K562 (cell line): ENCODE measurements around the gene DMAC2. TPM values are rescaled to one million over a fixed set of nuclear protein-coding genes. Genes with fewer than 3 reads are reported as not detected.

ENCODE experiments used
- ATAC-seq: fragments of 200-7000 bp; cut with Tn5 transposase; 3 replicates; pipeline ENCODE4 v1.9.1; 2020; ENCODE audit warnings: moderate library complexity
- BruUV-seq: library from RNA; stranded (reverse); fragments of 400-500 nt; replicated peaks from 2 replicates; lab custom pipeline; 2021; lab: Mats Ljungman, UMichigan
- CTCF ChIA-PET: fragments of 300-600 bp; formaldehyde crosslinking; extraction: SDS; loops from one replicate; lab custom pipeline; 2021; ENCODE audit warnings: low intra/inter-chr PET ratio; lab: Yijun Ruan, JAX
- POLR2A ChIA-PET: fragments of 300-600, 350-650 bp; sonication (Branson Sonifier 250); formaldehyde crosslinking; extraction: SDS; loops from one replicate; lab custom pipeline; 2021; ENCODE audit warnings: antibody characterized with exemption, inconsistent platforms; lab: Yijun Ruan, JAX
- DNase-seq, 4 experiments: peaks; one replicate each; pipeline versions ENCODE4 v3.0.0 to v3.0.0-alpha.2; 2011 to 2018; ENCODE audit warnings: low spot score in 3 of 4, mixed read lengths in 3 of 4; ENCODE audit errors: extremely low read depth in 1 of 4
- FAIRE-seq: peaks from 2 replicates; lab custom pipeline; 2011; peaks lifted over from hg19 to GRCh38; lab: Jason Lieb, UNC
- H2AFZ ChIP-seq: 2 replicates; pipeline ENCODE4 v1.6.0; 2011; ENCODE audit warnings: low read depth, low read length, control low read depth, inconsistent platforms
- H3K27ac ChIP-seq: fragments of 200-600 bp; 3 replicates; pipeline ENCODE4 v1.8.0; 2011; ENCODE audit warnings: low read depth, mild to moderate bottlenecking, control low read depth, inconsistent platforms, low read length, moderate library complexity, mixed read lengths; ENCODE audit errors: extremely low read depth
- H3K27me3 ChIP-seq, 2 experiments: fragments of 300-600 bp in 1 of 2; 2 replicates in 1 of 2; 3 replicates in 1 of 2; pipeline versions ENCODE4 v1.6.0 to v1.8.0; 2011; ENCODE audit warnings: inconsistent platforms in 2 of 2, low read length in 2 of 2, mild to moderate bottlenecking in 1 of 2, mixed read lengths in 1 of 2, moderate library complexity in 1 of 2; ENCODE audit not compliant: control insufficient read depth in 2 of 2, insufficient read depth in 2 of 2
- H3K36me3 ChIP-seq: fragments of 300-600 bp; 3 replicates; pipeline ENCODE4 v1.8.0; 2011; ENCODE audit warnings: mild to moderate bottlenecking, low read length, inconsistent platforms; ENCODE audit not compliant: control insufficient read depth, insufficient read depth
- H3K4me1 ChIP-seq, 2 experiments: fragments of 200-600 bp in 1 of 2; replicated peaks in 1 of 2; 2 replicates in 1 of 2; 3 replicates in 1 of 2; pipeline versions ENCODE4 v1.5.1 to v1.8.0; 2011; ENCODE audit warnings: inconsistent platforms in 2 of 2, low read length in 2 of 2, mild to moderate bottlenecking in 1 of 2, mixed read lengths in 1 of 2, moderate library complexity in 1 of 2; ENCODE audit not compliant: control insufficient read depth in 2 of 2, insufficient read depth in 2 of 2
- H3K4me2 ChIP-seq: 2 replicates; pipeline ENCODE4 v1.6.1; 2011; ENCODE audit warnings: low read length, control low read depth, inconsistent platforms, mixed read lengths; ENCODE audit not compliant: insufficient read depth
- H3K4me3 ChIP-seq: fragments of 200-600 bp; sonication (generic), shearing (Covaris generic); 2 replicates; pipeline ENCODE4 v1.5.1; 2016; ENCODE audit warnings: control low read depth, inconsistent platforms
- H3K79me2 ChIP-seq: fragments of 200-600 bp; 3 replicates; pipeline ENCODE4 v1.8.0; 2011; ENCODE audit warnings: low read length, inconsistent platforms; ENCODE audit not compliant: control insufficient read depth, insufficient read depth
- H3K9ac ChIP-seq, 2 experiments: 2 replicates each; pipeline versions ENCODE4 v1.6.0 to v1.6.1; 2011; ENCODE audit warnings: low read depth in 2 of 2, low read length in 2 of 2, control low read depth in 1 of 2, inconsistent platforms in 1 of 2, mild to moderate bottlenecking in 1 of 2, mixed read lengths in 1 of 2; ENCODE audit not compliant: insufficient read depth in 1 of 2
- H3K9me1 ChIP-seq: one replicate; pipeline ENCODE4 v1.6.0; 2011; ENCODE audit warnings: inconsistent platforms, mild to moderate bottlenecking, low read length, moderate library complexity; ENCODE audit not compliant: control insufficient read depth, insufficient read depth
- H3K9me3 ChIP-seq: replicated peaks from 2 replicates; pipeline ENCODE4 v1.5.1; 2011; ENCODE audit warnings: low read depth, low read length, inconsistent platforms; ENCODE audit not compliant: control insufficient read depth, insufficient read depth
- H4K20me1 ChIP-seq: replicated peaks from 2 replicates; pipeline ENCODE4 v1.6.1; 2011; ENCODE audit warnings: low read length, inconsistent platforms, mixed read lengths; ENCODE audit not compliant: control insufficient read depth, insufficient read depth
- CCAR2 ChIP-seq: fragments of 200-400 bp; formaldehyde crosslinking; IDR thresholded peaks from 2 replicates; pipeline ENCODE4 v1.6.1; 2017; ENCODE audit warnings: mild to moderate bottlenecking, low read depth, low read length
- CTCF ChIP-seq, 3 experiments: IDR thresholded peaks in 2 of 3; conservative IDR thresholded peaks in 1 of 3; 2 replicates each; pipeline ENCODE4 v1.5.1; 2011 to 2012; ENCODE audit warnings: low read length in 3 of 3, mild to moderate bottlenecking in 3 of 3, control low read depth in 2 of 3, improper control_type of control experiment in 1 of 3, inconsistent platforms in 1 of 3, low read depth in 1 of 3, mixed read lengths in 1 of 3, moderate library complexity in 1 of 3; ENCODE audit not compliant: insufficient read depth in 2 of 3
- NFRKB ChIP-seq: fragments of 450-650 bp; IDR thresholded peaks from 2 replicates; pipeline ENCODE4 v1.6.1; 2016; ENCODE audit warnings: low read depth
- RAD21 ChIP-seq, 2 experiments: fragments of 250-450 bp in 1 of 2; fragments of 450-650 bp in 1 of 2; sonication (Bioruptor Pico) in 1 of 2; formaldehyde crosslinking in 1 of 2; IDR thresholded peaks in 1 of 2; conservative IDR thresholded peaks in 1 of 2; 2 replicates each; pipeline versions ENCODE4 v1.4.0 to v1.8.0; 2020 to 2022; ENCODE audit warnings: mild to moderate bottlenecking in 2 of 2, moderate library complexity in 1 of 2
- ZBTB9 ChIP-seq: fragments of 450-650 bp; formaldehyde crosslinking; IDR thresholded peaks from 2 replicates; pipeline ENCODE4 v1.4.0; 2020; ENCODE audit warnings: mild to moderate bottlenecking, moderate library complexity
- WGBS: fragments of 100-300 bp; shearing (Covaris generic); methylation state at CpG from one replicate; pipeline ENCODE4 v1.1.6; 2016; ENCODE audit warnings: low coverage, mixed read lengths; ENCODE audit not compliant: insufficient coverage; ENCODE audit errors: missing lambda C conversion rate; 5-methylcytosine and 5-hydroxymethylcytosine counted together
- in situ Hi-C: fragments of 300-500 bp; cut with MboI; formaldehyde crosslinking; loops from 4 replicates; pipeline ENCODE4 v1.15.0; 2018; ENCODE audit warnings: inconsistent platforms, mixed read lengths
- intact Hi-C: fragments of 100-400 bp; cut with micrococcal nuclease; formaldehyde crosslinking; loops from 2 replicates; pipeline ENCODE4 v1.14.2; 2022
- polyA plus RNA-seq, 8 experiments: library from polyadenylated mRNA; depleted of rRNA in 4 of 8; stranded (reverse) in 5 of 8; unstranded in 3 of 8; fragments of >200 nt; fragmentation: Nextera tagmentation in 2 of 8; fragmentation: Illumina TruSeq in 1 of 8; extraction: Ambion mirVana in 2 of 8; extraction: Trizol in 1 of 8; gene quantifications; 2 replicates each; pipeline versions ENCODE4 v1.2.1 to v1.2.3, GENCODE V29; 2011 to 2014; ENCODE audit warnings: inconsistent platforms in 1 of 8, missing spikeins in 1 of 8
- total RNA-seq, 7 experiments: library from RNA; depleted of rRNA in 6 of 7; stranded (reverse); fragments of >200 nt in 6 of 7; fragmentation: Illumina TruSeq in 2 of 7; extraction: Trizol in 2 of 7; gene quantifications; 2 replicates each; pipeline versions ENCODE4 v1.2.1 to v1.2.3, GENCODE V29; 2011 to 2021; ENCODE audit warnings: low replicate concordance in 1 of 7

Gene DMAC2
- total and polyA plus RNA-seq, 9 of the 15 experiments (the other 6 are each of a cell fraction or from before 2014, with no cell fraction given), result 12.9 to 61.2 (median 43.1) TPM

GRCh38 chr19:41430922-41431321, 8.8 kb downstream of the DMAC2 start (continued):
- TF ChIP-seq NFRKB, result no peak

GRCh38 chr19:41428481-41428859, 11.2 kb downstream of the DMAC2 start:
- H3K27ac ChIP-seq, result peak overlapping the region; percentile 79; the same call in 2 of the 3 replicates
- peak overlapping the region; percentile 85 for H3K4me2 ChIP-seq
- ATAC-seq, result no peak
- no TSS peak for BruUV-seq
- H3K27me3 ChIP-seq, result no peaks in the 10 kb centered on the region
- no peak for DNase-seq
- intact Hi-C loops, result no loop called here
- 100% methylated on average over 1 of the region's 1 CpG for WGBS
- H3K4me1 ChIP-seq, result peaks cover 23 to 65% of the 10 kb centered on the region in 2 experiments
- peak overlapping the region; percentile 35 for H3K4me3 ChIP-seq
- peak overlapping the region; percentile 83; the same call in 1 of the 2 replicates for H2AFZ ChIP-seq
- no peaks in the 10 kb centered on the region; the same call in 1 of the 2 replicates for H4K20me1 ChIP-seq
- no peak for TF ChIP-seq CCAR2
- 0 out of 6 replicates have a peak, but pooled peaks of 1 of the 3 experiments have one; percentile 4 for TF ChIP-seq CTCF (IDR thresholded peaks at IDR 0.05 in 2 of 3, conservative IDR thresholded peaks at IDR 0.05 in 1 of 3; ENCODE audit: insufficient read depth in 2 of 3, low read depth in 1 of 3, low read length in 3 of 3)
- TF ChIP-seq ZBTB9 (CRISPR knock-in tag), result no peak
- 0 out of 4 replicates have a peak, but pooled peaks of 1 of the 2 experiments have one; percentile 6 for TF ChIP-seq RAD21 (CRISPR knock-in tag; conservative IDR thresholded peaks at IDR 0.05 in 1 of 2, IDR thresholded peaks at IDR 0.05 in 1 of 2)
- TF ChIP-seq, all 486 proteins: peak for 2
- Histone ChIP-seq H3K79me2 (peaks cover 8% of the 10 kb centered on the region; the same call in 2 of the 3 replicates), H3K36me3 (peaks cover 47% of the 10 kb centered on the region), H3K9me3 (no peaks in the 10 kb centered on the region), H3K9ac (peak overlapping the region; percentile 63 to 85; a peak in 3 of 4 replicates), H3K9me1 (no peaks in the 10 kb centered on the region)
- POLR2A ChIA-PET, result interaction anchor here (0.6 to 3.3 kb wide), 3 partner anchors 9 to 233 kb away, joined by 3 to 15 read pairs (median 11); no protein-coding TSS in a partner anchor
- CTCF ChIA-PET, result no interaction called here
- in situ Hi-C loops, result no loop called here
- no peak for FAIRE-seq
